HepG2 (cell line): ENCODE data around the gene GRAMD2A. TPM values are rescaled to one million over a fixed set of nuclear protein-coding genes. Genes with fewer than 3 reads are reported as not detected.
A peak's percentile ranks its signal among the peaks of the same experiment; 100 is the strongest.

Source experiments
- ATAC-seq: fragments of 200-7000 bp; cut with Tn5 transposase; 3 replicates; pipeline ENCODE4 v1.9.1; 2020; ENCODE audit warnings: mild to moderate bottlenecking, moderate library complexity
- BruUV-seq: library from RNA; stranded (reverse); fragments of 400-500 nt; replicated peaks from 2 replicates; lab custom pipeline; 2021; lab: Mats Ljungman, UMichigan
- CTCF ChIA-PET: fragments of 300-600 bp; formaldehyde crosslinking; extraction: SDS; loops from one replicate; lab custom pipeline; 2021; ENCODE audit warnings: low total read pairs, inconsistent platforms, low intra/inter-chr PET ratio; lab: Yijun Ruan, JAX
- POLR2A ChIA-PET: fragments of 350-600 bp; sonication (Branson Sonifier 250); formaldehyde crosslinking; loops from one replicate; lab custom pipeline; 2020; ENCODE audit warnings: antibody characterized with exemption, inconsistent platforms; lab: Yijun Ruan, JAX
- DNase-seq: peaks from one replicate; pipeline ENCODE4 v3.0.0-alpha.2; 2015; ENCODE audit warnings: low spot score
- FAIRE-seq: peaks from 3 replicates; lab custom pipeline; 2011; peaks lifted over from hg19 to GRCh38; lab: Jason Lieb, UNC
- H2AFZ ChIP-seq: one replicate; pipeline ENCODE4 v1.6.1; 2011; ENCODE audit warnings: low read length, inconsistent platforms
- H3K27ac ChIP-seq: fragments of 300-600 bp; 3 replicates; pipeline ENCODE4 v1.8.0; 2011; ENCODE audit warnings: mixed run types, mild to moderate bottlenecking, mixed read lengths, low read length, inconsistent platforms; ENCODE audit not compliant: insufficient read depth; ENCODE audit errors: extremely low read length
- H3K27me3 ChIP-seq, 2 experiments: fragments of 200-600 bp in 1 of 2; 2 replicates in 1 of 2; 3 replicates in 1 of 2; pipeline versions ENCODE4 v1.6.0 to v1.8.0; 2011; ENCODE audit warnings: low read length in 2 of 2, mild to moderate bottlenecking in 2 of 2, moderate library complexity in 2 of 2, inconsistent platforms in 1 of 2; ENCODE audit not compliant: insufficient read depth in 2 of 2, control insufficient read depth in 1 of 2
- H3K36me3 ChIP-seq, 2 experiments: fragments of 200-600 bp in 1 of 2; replicated peaks in 1 of 2; 2 replicates in 1 of 2; 3 replicates in 1 of 2; pipeline versions ENCODE4 v1.5.1 to v1.8.0; 2011; ENCODE audit warnings: low read length in 2 of 2, inconsistent platforms in 1 of 2; ENCODE audit not compliant: insufficient read depth in 2 of 2, control insufficient read depth in 1 of 2
- H3K4me1 ChIP-seq: 2 replicates; pipeline ENCODE4 v1.5.1; 2012; ENCODE audit warnings: low read length, inconsistent platforms; ENCODE audit not compliant: insufficient read depth
- H3K4me2 ChIP-seq: 2 replicates; pipeline ENCODE4 v1.6.0; 2011; ENCODE audit warnings: low read depth, low read length, inconsistent platforms
- H3K4me3 ChIP-seq, 3 experiments: fragments of 200-600 bp in 1 of 3; sonication (generic), shearing (Covaris generic) in 1 of 3; replicated peaks in 1 of 3; 2 replicates each; pipeline ENCODE4 v1.5.1; 2011 to 2016; ENCODE audit warnings: low read length in 3 of 3, inconsistent platforms in 2 of 3, low read depth in 2 of 3, mild to moderate bottlenecking in 2 of 3, control low read depth in 1 of 3, mixed read lengths in 1 of 3; ENCODE audit not compliant: insufficient read depth in 1 of 3
- H3K79me2 ChIP-seq: one replicate; pipeline ENCODE4 v1.6.1; 2011; ENCODE audit warnings: low read length, inconsistent platforms; ENCODE audit not compliant: insufficient read depth
- H3K9ac ChIP-seq: 2 replicates; pipeline ENCODE4 v1.6.0; 2011; ENCODE audit warnings: mild to moderate bottlenecking, low read depth, low read length, inconsistent platforms; ENCODE audit not compliant: insufficient read depth
- H3K9me3 ChIP-seq: 2 replicates; pipeline ENCODE4 v1.5.1; 2012; ENCODE audit warnings: mild to moderate bottlenecking, low read length
- H4K20me1 ChIP-seq: 2 replicates; pipeline ENCODE4 v1.6.0; 2011; ENCODE audit warnings: inconsistent platforms, mild to moderate bottlenecking, low read length, moderate library complexity; ENCODE audit not compliant: insufficient read depth
- CAMTA2 ChIP-seq: sonication (generic); formaldehyde crosslinking; IDR thresholded peaks from 2 replicates; pipeline ENCODE4 v1.4.0; 2020; ENCODE audit warnings: mild to moderate bottlenecking, missing genetic modification reagents, borderline replicate concordance
- HNRNPK ChIP-seq: fragments of 200-400 bp; formaldehyde crosslinking; IDR thresholded peaks from 2 replicates; pipeline ENCODE4 v1.6.1; 2018; ENCODE audit warnings: low read length, low read depth, moderate library complexity, mild to moderate bottlenecking; ENCODE audit not compliant: poor library complexity, severe bottlenecking
- MAFF ChIP-seq: IDR thresholded peaks from 2 replicates; pipeline ENCODE4 v1.6.1; 2011; ENCODE audit warnings: low read depth, low read length, improper control_type of control experiment
- MAFK ChIP-seq, 2 experiments: IDR thresholded peaks in 1 of 2; conservative IDR thresholded peaks in 1 of 2; 2 replicates each; pipeline ENCODE4 v1.6.1; 2011; ENCODE audit warnings: improper control_type of control experiment in 2 of 2, low read length in 2 of 2
- ZFP41 ChIP-seq: sonication (generic); formaldehyde crosslinking; IDR thresholded peaks from 2 replicates; pipeline ENCODE4 v1.4.0; 2020; ENCODE audit warnings: mild to moderate bottlenecking, missing genetic modification reagents, borderline replicate concordance
- WGBS: methylation state at CpG from one replicate; pipeline ENCODE4 v1.1.6; 2017; ENCODE audit warnings: low lambda C conversion rate; 5-methylcytosine and 5-hydroxymethylcytosine counted together
- in situ Hi-C: cut with HindIII; loops from 2 replicates; pipeline ENCODE4 v1.10.0; 2017; ENCODE audit warnings: low pct_unique_long_range_greater_than_20kb; ENCODE audit not compliant: extremely low pct_ligation_motif_present
- intact Hi-C: fragments of 100-400 bp; cut with micrococcal nuclease; formaldehyde crosslinking; loops from one replicate; pipeline ENCODE4 v1.10.0; 2022; ENCODE audit not compliant: unreplicated experiment
- polyA plus RNA-seq, 8 experiments: library from polyadenylated mRNA; depleted of rRNA in 3 of 8; stranded (reverse) in 7 of 8; unstranded in 1 of 8; fragments of >200 nt; fragmentation: Illumina TruSeq in 4 of 8; extraction: Trizol in 4 of 8; gene quantifications; 2 replicates each; pipeline versions ENCODE4 v1.2.1 to v1.2.3, GENCODE V29; 2011 to 2016; ENCODE audit warnings: low read depth in 4 of 8, missing spikeins in 1 of 8, mixed read lengths in 1 of 8; ENCODE audit not compliant: insufficient read depth in 1 of 8
- total RNA-seq, 5 experiments: library from RNA; depleted of rRNA; stranded (reverse); fragments of >200 nt; fragmentation: Illumina TruSeq; extraction: Trizol; gene quantifications; 2 replicates each; pipeline ENCODE4 v1.2.3, GENCODE V29; 2016; ENCODE audit warnings: low read depth in 1 of 5
- TF ChIP-seq, protein P1 (sequence below): sonication (generic); formaldehyde crosslinking; IDR thresholded peaks from 2 replicates; pipeline ENCODE4 v1.4.0; 2020; ENCODE audit warnings: mild to moderate bottlenecking, missing genetic modification reagents

GRAMD2A gene
- total and polyA plus RNA-seq, 2 of the 13 experiments (the other 11 are each of a cell fraction or from before 2014, with no cell fraction given) = 0.04 TPM; not detected in 1

DNA sequence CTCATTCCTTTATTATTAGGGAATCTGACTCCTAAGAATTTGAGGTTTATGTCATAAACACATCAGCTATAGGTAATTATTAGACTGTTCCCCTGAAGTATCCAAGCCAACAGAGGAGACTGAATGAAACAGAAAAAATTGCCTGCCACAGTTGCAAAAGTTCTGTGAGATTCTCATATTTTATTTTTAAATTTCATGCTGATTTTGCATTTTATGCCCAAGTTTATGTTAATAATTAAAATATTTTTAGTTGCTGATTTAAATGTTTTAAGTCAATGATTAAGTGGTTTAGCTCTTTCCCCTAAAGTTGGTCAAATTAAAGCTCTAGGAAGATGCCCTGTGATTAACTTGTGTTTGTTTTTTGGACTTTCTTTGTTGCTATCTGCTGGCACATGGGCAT is 69.2 kb downstream of the GRAMD2A start:
- no peak for TF ChIP-seq ZFP41 (CRISPR knock-in tag)
- TF ChIP-seq MAFK (conservative IDR thresholded peaks at IDR 0.05 in 1 of 2, IDR thresholded peaks at IDR 0.05 in 1 of 2; ENCODE audit: low read length in 2 of 2) = peak; percentile 64 to 72
- peak; percentile 55 for TF ChIP-seq MAFF
- ChIA-PET CTCF (no interaction called here), POLR2A (no interaction called here)
- H3K9me3 ChIP-seq = no peaks in the 10 kb centered on the region
- no peak overlapping the region for H3K4me2 ChIP-seq
- H3K79me2 ChIP-seq = no peaks in the 10 kb centered on the region
- H3K4me1 ChIP-seq = 0 out of 2 replicates have a peak, but pooled peaks cover 10% of the 10 kb centered on the region
- H3K4me3 ChIP-seq = no peak overlapping the region
- in situ Hi-C loops (no loop called here), intact Hi-C loops (no loop called here)
- H3K36me3 ChIP-seq = no peaks in the 10 kb centered on the region
- no peaks in the 10 kb centered on the region for H3K27me3 ChIP-seq
- H3K9ac ChIP-seq = no peak overlapping the region
- ATAC-seq (no peak), FAIRE-seq (no peak), DNase-seq (no peak)
- no peaks in the 10 kb centered on the region for H4K20me1 ChIP-seq
- no TSS peak for BruUV-seq
- H3K27ac ChIP-seq = no peak overlapping the region
- no peak overlapping the region for H2AFZ ChIP-seq

DNA sequence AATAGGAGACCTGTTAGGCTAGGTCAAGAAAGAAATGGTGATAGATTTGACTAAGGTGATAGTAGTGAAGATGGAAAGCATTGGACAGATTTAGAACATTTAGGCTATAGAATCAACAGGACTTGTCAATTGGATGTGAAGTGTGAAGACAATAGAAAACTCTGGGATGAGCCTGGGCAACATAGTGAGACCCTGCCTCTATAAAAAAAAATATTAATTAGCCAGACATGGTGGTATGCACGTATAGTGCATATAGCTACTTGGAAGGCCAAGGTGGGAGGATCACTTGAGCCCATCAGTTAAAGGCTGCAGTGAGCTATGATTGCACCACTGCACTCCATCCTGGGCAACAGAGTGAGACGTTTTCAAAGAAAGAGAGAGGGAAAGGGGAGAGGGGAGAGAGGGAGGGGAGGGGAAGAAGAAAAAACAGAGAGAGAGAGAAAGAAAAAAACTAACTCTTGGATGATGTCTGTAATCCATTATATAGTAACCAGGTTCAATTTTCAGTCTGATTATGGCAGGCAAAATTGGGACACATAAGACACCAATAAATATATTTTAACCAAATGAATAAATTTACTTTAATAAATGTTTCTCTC is 69.8 kb downstream of the GRAMD2A start:
- ChIA-PET CTCF (no interaction called here), POLR2A (no interaction called here)
- ATAC-seq = no peak
- no peak overlapping the region for H3K4me2 ChIP-seq
- 0 out of 2 replicates have a peak, but pooled peaks cover 10% of the 10 kb centered on the region for H3K4me1 ChIP-seq
- no peaks in the 10 kb centered on the region for H3K9me3 ChIP-seq
- BruUV-seq = no TSS peak
- no peaks in the 10 kb centered on the region for H3K27me3 ChIP-seq
- no peak overlapping the region for H3K4me3 ChIP-seq
- in situ Hi-C loops (no loop called here), intact Hi-C loops (no loop called here)
- no peak overlapping the region for H2AFZ ChIP-seq
- H3K36me3 ChIP-seq = no peaks in the 10 kb centered on the region
- no peak overlapping the region for H3K9ac ChIP-seq
- H4K20me1 ChIP-seq = no peaks in the 10 kb centered on the region
- 13% methylated on average over 2 of the region's 2 CpGs for WGBS
- TF ChIP-seq CAMTA2 (no peak), HNRNPK (peak; percentile 18)
- TF ChIP-seq, protein P1, sequence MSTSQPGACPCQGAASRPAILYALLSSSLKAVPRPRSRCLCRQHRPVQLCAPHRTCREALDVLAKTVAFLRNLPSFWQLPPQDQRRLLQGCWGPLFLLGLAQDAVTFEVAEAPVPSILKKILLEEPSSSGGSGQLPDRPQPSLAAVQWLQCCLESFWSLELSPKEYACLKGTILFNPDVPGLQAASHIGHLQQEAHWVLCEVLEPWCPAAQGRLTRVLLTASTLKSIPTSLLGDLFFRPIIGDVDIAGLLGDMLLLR = no peak
- no peaks in the 10 kb centered on the region for H3K79me2 ChIP-seq
- H3K27ac ChIP-seq = no peak overlapping the region
- FAIRE-seq = no peak
- DNase-seq = no peak
